HG03095 (cell line): Measurements from ENCODE around the gene RIMBP3C.
"Not testable (repeated sequence)": the region's sequence is repeated elsewhere in the genome, so short reads cannot be mapped to it uniquely, and the experiment has no call there.

Experiments
- ATAC-seq: cut with Tn5 transposase; IDR thresholded peaks from one replicate; pipeline ENCODE4 v1.9.1; 2021; ENCODE audit warnings: moderate library complexity; ENCODE audit not compliant: unreplicated experiment

RIMBP3C gene

DNA sequence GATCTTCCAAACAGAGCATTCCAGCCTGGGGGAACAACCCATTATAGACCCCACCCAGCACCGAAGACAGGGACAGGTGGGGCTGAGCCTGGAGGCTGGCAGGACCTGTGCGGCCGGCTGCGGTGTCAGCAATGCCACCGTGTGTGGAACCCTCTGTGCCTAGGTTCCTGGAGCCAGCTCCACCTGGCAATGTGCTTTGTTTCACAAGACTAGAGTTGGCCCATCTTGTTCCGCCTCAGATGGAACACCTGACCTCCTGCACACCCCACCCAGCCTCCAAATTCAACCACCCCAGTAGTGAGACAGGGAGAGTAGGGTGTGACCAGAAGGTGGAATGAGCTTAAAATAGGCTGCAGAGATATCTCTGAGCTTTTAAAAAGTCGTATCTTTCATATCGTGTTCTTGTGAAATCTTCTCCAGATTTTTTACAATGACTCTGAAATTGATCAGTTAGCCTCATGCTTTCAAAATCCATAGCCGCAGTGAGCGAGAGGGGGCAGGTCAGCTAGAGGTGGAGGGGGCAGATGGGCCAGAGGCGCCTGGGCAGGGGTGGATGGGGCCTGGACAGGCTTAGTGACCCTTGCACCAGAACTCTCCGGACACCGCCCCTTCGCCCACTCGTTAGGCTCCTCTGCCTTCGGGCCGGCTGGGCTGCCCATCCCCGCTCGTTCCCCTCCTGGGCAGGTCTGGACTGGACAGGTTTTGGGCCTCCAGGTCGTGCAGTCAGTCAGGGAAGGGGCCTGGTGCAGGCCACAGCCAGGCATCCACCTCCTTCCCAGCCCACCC lies 18.2 kb downstream of the RIMBP3C start:
- not testable (repeated sequence) for ATAC-seq

- not testable (repeated sequence) for ATAC-seq
Observed at GRCh38 chr22:21531525-21531924, 19.7 kb downstream of the RIMBP3C start.

DNA sequence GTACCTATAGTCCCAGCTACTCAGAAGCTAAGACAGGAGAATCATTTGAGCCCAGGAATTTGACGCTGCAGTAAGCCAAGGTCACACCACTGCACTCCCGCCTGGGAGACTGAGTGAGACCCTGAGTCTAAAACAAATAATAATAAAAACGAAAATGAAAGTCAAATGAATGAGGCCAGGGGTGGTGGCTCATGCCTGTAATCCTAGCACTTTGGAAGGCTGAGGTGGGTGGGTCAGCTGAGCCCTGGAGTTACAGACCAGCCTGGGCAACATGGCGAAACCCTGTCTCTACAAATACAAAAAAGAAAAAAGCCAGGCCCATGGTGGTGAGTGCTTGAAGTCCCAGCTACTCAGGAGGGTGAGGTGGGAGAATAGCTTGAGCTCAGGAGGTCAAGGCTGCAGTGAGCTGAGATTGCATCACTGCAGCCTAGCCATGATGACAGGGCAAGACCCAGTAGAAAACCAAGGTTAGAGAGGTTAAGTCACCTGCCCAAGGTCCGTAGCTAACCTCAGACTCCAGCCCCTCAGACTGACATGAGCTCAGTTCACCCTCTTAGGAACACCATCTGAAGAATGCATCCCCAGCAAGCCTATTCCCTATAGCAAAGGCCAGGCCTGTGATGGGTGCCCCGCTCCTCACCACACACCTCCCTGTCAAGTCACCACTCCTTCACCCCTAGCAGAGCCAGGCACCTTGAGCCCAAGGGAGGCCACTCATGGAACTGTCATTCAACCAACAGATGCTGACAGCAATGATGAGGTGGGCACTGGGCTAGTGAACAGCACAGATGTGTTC lies 24.4 kb downstream of the RIMBP3C start:
- not testable (repeated sequence) for ATAC-seq

DNA sequence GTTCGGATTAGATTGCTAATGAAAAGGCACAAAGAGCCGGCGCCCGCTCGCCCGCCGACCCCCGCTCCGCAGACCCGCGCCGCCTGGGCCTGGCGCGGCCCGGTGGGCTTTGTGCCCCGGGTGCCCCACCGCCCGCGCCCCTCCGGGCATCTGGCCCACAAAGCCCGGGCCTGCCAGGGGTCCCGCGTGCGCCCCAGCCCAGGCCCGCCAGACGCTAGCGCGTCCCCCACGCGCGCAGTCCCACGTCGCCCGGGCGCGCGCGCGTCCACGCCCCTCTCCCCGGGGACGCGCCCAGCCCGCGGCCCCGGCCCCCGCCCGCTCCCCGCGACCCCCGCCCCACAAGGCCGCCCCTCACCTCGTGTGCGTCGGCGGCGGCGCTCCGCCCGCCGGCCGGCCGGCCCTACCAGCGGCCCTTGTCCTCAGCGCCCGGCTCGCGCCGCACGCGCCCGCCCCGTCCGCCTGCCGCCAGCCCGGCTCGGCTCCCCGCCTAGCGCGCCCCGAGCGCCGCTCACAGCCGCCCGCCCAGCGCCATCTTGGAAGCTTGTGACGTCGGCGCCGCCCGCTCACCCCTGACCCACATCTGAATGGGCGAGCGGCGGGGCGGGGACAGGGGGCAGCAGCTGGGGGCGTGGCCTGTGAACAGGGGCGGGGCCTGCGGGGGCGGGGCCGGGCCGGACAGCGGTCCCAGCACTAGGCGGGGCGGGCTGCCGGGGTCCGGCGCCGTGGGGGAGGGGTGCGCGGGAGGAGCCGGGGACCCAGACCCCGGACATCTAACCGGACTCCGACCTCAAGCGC lies 34.1 kb downstream of the RIMBP3C start:
- ATAC-seq: peak; percentile 83

DNA sequence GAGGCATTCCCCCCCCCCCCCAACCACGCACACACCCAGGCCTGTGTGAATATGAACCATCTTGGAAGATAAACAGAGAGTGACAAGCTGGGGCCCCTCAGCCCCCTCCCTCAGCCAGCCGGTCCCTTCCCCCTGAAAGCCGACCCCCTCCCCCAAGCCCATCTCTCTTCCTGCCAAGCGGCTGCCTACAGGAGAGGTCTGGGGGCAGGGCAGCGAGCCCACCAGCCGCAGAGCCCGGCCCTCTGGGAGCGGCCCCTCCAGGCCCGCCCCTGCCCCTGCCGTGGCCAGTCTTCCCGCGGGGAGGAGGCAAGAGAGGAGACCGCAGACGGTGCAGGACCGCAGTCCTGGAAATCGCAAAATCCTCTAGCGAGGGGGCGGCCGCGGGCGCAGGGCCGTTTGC lies 34.7 kb downstream of the RIMBP3C start:
- ATAC-seq: not testable (repeated sequence)

DNA sequence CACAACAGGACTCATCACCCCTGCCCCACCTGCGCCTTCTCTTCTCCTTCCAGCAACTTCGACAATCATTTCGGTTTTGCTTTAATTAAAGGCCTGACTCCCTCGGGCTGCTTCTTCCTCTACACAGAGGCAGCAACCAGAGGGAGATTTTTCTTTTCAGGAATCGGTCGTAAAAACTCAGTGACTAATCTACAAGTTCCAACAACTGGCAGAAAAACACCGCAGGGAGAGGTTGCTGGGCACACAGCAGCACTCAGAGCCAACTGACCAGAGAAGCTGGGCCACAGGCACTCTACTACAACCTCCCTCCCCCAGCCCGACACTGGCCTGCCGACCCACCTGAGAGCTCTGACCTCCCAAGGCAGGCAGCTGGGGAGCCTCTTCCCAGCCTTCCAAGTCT lies 36.0 kb downstream of the RIMBP3C start:
- not testable (repeated sequence) for ATAC-seq

DNA sequence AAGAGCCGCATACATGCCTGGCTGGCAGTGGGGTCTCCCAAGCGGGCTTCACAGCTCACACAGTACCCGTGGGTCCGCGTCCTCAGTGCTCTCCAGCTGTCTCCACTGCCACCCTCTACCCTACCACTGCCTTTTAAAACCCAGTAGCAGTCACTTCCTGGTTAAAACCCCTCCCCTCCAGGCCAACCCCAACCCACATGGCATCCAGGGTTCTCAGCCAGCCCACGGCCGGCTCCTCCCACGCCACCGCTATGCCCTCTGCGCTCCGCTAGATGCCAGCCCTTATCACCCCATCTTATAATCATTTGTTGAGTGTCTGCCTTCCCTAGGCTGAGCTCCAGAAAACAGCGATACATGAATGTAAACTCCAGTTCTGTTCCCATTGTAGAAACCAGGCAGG lies 37.1 kb downstream of the RIMBP3C start:
- ATAC-seq: not testable (repeated sequence)

DNA sequence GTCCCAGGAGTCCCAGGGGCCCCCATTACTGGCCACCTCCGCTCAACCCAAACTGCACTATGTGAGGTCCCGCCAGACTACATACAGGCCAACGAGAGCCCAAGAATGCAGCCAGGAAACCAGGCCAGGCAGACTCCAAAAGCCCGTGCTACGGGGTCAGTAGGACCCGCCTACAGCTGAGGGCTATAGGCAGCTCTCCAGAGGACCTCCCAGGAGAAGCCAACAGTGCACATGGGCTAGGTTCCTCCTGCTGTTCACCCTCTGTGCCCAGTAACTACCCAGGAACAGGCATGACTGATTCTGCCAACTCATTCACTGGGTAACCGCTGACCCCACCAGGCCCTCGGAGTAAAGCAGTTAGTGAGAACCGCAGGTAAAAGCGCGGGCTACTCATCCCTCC lies 39.2 kb downstream of the RIMBP3C start:
- ATAC-seq: not testable (repeated sequence)

DNA sequence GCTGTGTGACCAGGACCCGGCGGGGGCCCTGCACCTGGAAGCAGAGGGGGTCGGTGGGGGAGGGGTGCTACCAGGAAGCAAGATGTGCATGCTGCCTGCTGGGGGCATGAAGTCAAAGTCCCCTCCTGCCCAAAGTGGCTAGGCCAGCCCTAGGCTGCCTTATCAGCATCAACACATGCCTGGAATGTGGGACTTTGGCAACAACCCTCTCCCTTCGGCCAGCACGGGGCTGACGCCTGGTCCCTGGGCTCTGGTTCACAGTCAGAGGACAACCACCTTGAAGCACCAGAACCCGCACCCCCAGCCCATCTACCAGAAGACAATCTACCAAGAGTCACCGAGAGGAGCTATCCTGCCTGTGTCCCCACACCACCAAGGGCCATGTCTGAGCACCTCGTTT lies 40.9 kb downstream of the RIMBP3C start:
- not testable (repeated sequence) for ATAC-seq

DNA sequence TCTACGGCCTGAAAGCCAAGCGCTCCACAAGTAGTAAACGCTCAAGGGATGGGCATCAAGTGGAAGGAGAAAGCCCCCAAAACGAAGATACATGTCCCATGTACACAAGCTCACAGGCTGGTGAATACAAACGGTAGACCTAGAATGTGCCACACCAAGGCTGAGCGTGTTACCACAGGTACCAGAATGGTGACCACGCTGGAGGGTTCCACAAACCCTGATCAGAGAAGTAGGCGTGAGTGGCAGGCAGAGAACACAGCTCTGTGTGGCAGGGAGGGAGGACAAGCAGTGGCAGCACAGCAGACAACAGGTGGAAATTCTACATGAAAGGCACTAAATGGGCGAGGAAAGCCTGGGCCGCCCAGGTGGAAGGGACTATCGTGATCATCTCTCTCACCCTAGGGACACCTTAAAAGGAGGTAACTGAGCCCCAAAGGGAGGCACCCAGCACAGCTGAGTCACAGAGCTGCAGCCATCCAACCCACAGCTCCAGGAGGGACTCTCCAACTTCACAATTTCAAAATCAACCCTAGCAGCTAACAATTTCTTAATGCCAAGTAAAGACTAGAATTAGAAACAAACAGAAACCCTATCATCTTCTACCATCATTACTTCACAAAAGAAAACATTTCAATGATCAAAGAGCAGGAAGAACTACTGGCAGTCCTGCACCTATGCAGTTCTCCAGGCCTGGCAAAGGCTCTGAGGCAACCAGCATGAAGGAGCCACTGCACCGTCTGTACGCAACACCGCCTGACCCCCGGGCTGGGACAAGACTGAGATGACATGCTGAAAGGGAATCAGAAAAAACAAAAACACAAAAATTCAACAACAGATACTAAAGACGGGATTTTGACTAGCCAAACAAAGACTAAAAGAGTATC lies 51.4 kb downstream of the RIMBP3C start:
- not testable (repeated sequence) for ATAC-seq

GRCh38 chr22:21498489-21498888 lies 52.8 kb downstream of the RIMBP3C start:
- not testable (repeated sequence) for ATAC-seq

- not testable (repeated sequence) for ATAC-seq
Observed at GRCh38 chr22:21497984-21498383, 53.3 kb downstream of the RIMBP3C start.
